GM18526 (cell line): ENCODE data around the gene PTPRJ.

Experiments used
- POLR2A ChIP-seq: IDR thresholded peaks from 3 replicates; pipeline ENCODE4 v1.6.1; 2011; ENCODE audit not compliant: insufficient read length; ENCODE audit errors: extremely low read depth

PTPRJ gene

DNA sequence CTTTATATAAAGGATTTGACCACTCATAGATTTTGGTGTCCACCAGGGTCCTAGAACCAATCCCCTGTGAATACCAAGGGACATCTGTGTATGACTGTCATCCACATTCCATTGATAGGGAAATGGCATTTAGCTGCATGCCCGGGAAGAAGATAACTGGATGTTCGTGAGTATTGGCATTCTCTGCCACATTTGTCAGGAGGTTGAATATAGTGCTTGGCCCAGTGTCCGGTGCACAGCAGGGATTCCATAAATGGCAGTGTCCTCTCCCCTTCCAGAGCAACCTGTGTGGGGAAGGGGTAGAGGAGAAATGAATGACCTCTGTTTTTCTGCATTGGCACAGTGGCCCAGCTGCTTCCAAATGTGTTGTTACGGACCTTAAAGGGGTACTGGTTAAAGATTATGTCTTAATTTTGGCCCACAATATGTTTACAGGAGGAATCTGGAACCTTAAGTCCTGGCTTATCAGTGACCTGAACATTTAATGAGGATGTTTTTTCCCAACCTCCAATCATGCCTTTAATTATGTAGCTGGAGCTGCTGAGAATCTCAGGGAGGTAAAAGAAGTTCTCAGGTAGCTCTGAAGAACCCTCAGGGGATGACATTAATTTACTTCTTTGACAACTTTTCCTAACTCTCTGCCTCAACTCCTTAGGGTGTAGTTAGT lies 202.6 kb downstream of the PTPRJ start:
- no peak for TF ChIP-seq POLR2A

DNA sequence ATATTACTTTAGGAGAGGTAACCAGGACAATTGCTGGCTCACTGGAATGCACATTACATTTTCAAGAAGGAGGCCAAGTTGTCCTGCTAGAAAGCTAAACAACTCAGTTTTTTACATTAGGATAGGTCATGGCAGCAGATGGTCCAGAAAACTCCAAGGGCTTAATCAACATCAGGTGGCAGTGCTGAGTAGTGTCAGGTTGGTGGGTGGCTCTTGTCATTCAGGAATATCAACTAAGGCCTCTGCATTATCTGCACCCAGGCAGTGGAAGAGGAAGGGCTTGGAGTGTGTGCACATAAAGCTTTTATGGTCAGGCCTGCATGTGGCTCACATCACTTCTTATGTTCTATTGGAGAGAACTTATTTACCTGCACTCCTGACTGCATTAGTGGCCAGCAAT lies 204.1 kb downstream of the PTPRJ start:
- no peak for TF ChIP-seq POLR2A

DNA sequence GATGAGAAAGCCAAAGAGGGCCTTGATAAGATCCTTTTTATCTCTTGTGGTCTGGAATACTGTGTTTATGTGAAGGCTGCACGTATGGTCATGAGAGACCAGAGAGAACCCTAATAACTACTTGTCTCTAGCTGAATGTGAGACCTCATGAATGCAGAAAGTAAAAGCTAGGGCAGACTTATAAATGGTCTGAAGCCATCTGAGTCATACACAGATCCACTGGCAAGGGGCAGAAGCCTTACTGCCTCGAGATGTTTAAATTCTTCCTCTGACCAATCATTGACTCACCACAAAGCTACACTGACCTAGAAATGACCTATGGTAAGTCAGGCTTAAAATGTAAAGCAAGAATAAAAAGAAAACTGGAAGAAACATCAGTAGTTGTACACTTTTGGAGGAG lies 213.5 kb downstream of the PTPRJ start:
- no peak for TF ChIP-seq POLR2A

DNA sequence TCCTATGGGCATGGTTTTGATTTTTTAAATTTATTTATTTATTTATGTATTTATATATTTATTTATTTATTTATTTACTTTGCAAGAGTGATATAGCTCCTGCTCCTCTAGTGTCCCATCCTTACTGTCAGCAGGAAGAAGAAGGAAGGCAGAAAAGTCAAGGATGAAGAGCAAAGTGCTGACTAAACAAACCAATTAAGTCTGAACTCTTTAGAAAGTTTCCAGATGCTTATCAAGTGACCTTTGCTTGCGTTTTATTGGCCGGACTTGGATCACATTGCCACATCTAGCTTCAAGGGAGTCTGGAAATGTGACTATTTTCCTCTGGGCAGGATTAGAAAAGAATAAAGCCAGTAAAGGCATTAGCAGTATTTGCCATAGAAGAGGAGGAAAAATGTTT lies 227.5 kb downstream of the PTPRJ start:
- TF ChIP-seq POLR2A, result no peak

DNA sequence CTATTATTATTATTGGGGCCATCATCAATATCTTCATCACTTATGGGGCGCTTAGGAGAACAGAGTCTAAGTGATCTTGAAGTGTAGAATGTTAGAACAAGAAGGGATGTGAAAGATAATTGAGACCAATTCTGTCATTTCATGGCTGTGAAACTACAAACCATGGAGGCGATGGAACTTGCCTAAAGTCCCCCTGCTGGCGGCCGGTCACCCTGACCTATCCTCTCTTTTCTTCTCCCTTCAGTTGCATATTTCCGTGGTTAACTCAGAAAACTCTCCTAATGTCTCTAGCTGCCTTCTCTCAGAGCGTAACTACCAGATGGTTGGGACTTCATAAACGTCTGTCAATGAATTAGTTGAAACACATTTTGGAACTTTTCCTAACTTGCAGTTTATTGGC lies 229.7 kb downstream of the PTPRJ start:
- TF ChIP-seq POLR2A, result no peak

DNA sequence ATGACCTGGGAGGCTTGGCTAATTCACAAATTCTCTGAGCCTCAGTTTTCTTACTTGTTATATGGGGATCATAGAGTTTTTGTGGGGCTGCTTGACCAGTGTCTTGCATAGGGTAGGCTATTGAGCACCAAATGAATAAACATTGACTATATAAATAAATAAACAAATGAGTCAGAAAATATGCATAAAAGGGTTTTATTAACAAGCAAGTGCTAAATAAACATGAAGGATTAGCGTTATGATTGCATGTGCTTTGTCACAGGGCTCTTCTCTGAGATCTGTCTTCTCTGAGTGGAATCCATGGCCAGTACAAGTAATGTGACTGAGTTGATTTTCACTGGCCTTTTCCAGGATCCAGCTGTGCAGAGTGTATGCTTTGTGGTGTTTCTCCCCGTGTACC lies 236.2 kb downstream of the PTPRJ start, which contains the start of gene OR4B1:
OR4B1 (plus strand) TSS at position 301 of the 400 bp plus-strand sequence; CDS start at position 301, 0 bp downstream.
- no peak for TF ChIP-seq POLR2A
